GM21528 (cell line): ENCODE data around the gene RPS15.
"Not testable (repeated sequence)": the region's sequence is repeated elsewhere in the genome, so short reads cannot be mapped to it uniquely, and the experiment has no call there.

Source experiments
- ATAC-seq: cut with Tn5 transposase; IDR thresholded peaks from one replicate; pipeline ENCODE4 v1.9.1; 2021; ENCODE audit warnings: mild to moderate bottlenecking, moderate library complexity; ENCODE audit not compliant: unreplicated experiment, low FRiP score

Gene RPS15

DNA sequence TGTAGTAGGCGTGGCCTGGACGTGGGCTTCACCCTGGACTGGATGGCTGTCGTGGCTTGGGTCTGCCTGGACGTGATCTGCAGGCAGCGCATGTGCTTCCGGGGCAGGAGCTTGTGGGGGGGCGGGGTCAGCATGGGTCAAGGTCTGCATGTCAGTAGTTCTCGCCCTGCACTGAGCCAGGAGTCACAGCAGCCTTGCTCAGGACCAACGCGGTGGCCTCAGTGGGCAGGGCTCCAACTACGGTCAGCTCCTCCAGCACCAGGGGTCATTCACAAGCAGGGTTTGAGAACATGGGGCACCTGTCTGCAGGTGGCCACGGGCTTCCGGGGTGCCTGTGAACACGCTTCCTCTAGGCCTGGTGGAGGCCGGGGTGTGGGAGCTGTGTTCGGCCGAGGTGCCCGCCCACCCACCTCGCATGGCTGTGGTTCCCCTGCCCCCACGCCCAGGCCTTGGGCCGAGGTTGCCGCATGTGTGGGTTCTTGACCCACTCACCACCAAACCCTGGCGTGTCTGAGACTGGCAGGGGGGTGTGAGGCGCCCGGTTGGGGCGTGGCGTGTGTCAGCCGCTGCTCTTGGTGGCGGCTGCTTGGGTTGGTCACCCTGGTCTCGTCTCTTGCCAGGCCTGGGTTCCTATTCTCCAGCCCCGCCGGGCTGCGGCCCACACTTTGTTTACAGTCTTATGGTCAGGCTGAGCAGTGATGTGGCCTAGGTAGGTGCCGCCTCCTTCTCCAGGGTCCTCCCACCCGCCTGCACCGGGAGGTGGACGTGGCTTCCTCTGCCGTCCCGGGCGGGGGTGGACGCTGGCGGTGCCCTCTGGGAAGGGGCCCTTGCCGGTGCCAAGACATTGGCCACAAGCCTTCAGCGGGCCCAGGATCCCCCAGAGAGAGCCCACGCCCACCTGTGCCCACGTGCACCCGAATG is 4.8 kb upstream of the RPS15 start:
- ATAC-seq, result no peak

DNA sequence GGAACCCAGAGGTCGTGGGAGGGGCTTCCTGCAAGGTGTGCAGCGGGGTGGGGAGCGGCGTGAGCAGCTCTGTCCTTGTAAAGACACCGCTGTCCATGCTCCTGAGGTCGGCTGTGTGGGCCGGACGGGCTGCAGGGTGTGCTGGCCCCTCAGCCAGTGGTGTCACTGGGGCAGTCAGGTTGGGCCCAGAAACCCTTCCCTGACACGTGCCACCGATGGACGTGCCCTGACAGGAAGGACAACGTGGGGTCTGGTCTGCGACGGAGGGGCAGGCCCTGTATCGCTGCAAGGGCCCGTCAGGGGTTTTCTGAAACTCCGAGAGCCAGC is 4.2 kb upstream of the RPS15 start:
- ATAC-seq, result no peak

DNA sequence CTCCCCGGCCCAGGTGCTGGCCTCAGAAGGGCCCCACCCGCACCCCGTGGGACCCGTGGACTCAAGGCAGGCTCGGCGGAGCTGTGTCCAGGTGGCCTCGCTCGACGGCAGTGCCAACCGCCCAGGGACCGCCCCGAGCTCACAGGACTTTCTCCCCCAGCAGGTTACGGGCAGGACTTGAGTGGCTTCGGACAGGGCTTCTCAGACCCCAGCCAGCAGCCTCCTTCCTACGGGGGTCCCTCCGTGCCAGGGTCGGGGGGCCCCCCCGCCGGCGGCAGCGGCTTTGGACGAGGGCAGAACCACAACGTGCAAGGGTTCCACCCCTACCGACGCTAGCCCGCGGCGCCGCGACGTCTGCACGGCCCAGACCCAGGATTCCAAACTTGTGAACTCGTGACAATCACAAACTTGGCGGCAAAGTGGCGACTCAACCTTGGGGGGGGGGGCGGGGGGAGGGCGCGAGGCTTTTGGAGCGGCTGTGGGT is 3.6 kb upstream of the RPS15 start:
- no peak for ATAC-seq

- ATAC-seq, result no peak
These were observed 2.7 kb upstream of the RPS15 start for GRCh38 chr19:1435378-1435989.

DNA sequence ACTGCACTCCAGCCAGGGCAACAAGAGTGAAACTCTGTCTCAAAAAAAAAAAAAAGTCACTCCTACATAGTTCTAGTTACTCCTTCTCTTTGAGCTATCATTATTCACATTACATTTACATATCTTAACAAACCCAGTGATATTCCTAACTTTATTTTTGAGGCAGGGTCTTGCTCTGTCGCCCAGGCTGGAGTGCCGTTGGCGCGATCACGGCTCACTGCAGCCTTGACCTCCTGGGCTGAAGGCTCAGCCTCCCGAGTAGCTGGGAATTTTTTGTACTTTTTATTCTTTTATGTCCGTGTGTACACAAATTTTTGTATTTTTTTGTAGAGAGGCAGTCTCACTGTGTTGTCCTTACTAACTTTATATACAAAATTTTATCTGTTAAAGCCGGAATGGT is 587 bp upstream of the RPS15 start:
- no peak for ATAC-seq

DNA sequence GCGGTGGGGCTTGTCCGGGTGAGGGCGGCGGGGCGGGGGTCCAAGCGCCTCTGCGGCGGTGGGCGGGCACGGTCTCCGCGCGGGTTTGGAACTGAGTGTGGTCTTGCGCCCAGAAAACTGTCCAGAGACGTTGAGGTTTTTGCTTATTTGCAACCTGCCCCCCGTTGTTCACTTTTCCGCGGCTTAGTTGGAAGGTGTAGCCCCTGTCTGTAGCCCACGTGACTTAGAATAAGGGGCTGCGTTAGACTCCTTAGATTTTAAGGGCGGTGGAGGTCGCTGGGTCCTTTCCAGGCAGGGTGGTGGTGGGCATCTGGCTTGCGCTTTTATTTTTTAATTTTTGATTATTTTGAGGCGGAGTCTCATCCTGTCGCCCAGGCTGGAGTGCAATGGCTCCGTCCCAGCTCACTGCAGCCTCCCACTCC is 748 bp downstream of the RPS15 start:
- ATAC-seq, result no peak

DNA sequence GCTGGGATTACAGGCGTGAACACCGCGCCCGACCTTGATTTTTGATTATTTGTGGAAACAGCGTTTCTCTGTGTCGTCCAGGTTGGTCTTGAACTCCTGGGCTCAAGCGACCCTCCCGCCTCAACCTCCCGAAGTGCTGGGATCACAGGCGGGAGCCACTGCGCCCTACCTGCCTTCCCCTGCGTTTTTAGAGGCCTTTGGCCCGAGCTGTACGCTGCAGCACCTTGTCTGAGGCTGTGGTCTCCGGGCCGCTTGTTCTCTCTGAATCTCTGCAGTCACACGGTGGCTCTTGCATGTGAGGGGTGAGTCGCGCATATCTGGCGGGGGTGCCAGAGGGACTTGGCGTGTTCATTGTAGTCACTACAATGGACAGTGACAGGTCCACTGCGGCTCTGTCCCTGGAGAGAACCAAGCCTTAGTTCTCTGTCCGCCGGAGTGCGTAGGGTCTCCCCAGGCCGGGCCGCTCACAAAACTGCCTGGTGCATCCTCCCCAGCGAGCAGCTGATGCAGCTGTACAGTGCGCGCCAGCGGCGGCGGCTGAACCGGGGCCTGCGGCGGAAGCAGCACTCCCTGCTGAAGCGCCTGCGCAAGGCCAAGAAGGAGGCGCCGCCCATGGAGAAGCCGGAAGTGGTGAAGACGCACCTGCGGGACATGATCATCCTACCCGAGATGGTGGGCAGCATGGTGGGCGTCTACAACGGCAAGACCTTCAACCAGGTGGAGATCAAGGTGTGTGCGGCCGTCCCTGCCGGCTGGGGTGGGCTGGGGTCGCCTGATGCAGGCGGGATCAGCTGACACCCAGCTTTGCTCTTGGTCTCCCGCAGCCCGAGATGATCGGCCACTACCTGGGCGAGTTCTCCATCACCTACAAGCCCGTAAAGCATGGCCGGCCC is 1.6 kb downstream of the RPS15 start:
- ATAC-seq, result not testable (repeated sequence)

DNA sequence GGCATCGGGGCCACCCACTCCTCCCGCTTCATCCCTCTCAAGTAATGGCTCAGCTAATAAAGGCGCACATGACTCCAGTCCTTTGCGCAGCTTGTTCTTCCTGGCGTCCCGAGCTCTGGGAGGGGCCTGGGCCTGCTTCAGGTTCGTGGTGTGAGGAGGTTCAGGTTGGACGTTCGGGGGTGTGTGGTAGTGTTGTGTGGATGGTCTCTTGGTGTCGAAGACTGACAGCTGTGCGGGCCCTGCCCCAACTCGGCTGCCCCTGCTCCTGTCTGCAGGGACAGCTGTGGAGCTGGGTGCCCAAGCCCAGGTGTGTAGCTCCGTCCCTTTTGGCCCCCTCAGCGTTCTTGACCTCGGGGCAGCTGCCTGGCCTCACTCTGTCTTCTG is 2.2 kb downstream of the RPS15 start:
- no peak for ATAC-seq

DNA sequence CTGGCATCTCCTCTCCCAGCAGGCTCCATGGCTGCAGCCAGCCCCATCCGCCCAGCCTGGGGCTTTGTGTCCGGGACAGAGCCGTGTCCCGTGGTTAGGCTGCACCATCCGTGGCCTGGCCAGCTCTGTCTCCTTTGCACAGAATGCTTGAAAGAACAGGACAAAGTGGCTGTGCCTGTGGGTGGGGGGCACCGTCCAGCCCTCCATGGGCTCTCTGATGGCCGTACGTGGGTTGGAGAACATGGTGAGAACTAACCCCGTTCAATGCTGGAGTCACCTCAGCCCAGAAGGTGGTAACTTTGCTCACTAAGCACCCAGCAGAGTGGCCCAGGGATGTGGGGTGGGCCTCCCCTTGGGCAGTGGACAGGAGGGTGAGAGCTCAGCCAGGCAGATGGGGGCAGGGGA is 2.8 kb downstream of the RPS15 start:
- ATAC-seq, result no peak

GRCh38 chr19:1441677-1442438 is 3.7 kb downstream of the RPS15 start:
- no peak for ATAC-seq

- ATAC-seq, result peak; percentile 48
These were observed 7.2 kb downstream of the RPS15 start for GRCh38 chr19:1445185-1445931.

DNA sequence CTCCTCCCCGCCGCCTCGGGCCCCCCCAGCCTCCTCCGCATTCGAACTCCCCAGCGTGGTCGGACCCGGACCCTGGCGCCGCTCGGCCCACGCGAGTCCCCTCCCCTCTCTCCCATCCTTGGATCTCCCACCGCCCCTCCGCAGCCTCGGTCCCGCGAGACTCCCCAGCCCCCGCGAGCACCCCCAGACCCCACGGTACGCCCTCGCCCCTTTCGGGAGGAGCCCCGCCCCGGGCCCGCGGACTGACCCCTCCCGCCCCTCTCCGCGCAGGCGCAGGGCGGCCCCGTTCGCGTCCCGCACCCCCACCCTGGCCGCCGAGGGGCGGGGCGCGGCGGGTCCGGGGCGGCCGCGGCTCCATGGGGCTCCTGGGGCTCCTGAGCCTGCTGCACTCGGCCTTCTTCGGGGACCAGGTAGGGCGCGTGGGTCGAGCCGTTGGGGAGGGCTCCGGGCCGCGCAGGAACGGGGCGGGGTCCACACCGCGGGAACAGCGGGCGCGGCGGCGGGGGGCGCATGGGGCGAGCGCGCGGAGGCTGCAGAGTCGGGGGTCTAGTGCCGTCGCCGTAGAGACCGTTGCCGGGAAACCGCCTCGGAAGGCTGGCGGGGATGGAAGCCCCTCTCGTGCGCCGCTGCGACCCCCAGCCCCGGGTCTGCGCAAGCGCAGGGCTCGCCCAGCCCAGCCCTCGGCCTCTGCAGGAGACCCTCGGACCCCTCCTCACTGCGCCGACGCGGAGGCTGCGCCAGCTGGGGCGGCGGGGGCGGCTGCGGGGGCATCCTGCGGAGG is 7.9 kb downstream of the RPS15 start:
- no peak for ATAC-seq

DNA sequence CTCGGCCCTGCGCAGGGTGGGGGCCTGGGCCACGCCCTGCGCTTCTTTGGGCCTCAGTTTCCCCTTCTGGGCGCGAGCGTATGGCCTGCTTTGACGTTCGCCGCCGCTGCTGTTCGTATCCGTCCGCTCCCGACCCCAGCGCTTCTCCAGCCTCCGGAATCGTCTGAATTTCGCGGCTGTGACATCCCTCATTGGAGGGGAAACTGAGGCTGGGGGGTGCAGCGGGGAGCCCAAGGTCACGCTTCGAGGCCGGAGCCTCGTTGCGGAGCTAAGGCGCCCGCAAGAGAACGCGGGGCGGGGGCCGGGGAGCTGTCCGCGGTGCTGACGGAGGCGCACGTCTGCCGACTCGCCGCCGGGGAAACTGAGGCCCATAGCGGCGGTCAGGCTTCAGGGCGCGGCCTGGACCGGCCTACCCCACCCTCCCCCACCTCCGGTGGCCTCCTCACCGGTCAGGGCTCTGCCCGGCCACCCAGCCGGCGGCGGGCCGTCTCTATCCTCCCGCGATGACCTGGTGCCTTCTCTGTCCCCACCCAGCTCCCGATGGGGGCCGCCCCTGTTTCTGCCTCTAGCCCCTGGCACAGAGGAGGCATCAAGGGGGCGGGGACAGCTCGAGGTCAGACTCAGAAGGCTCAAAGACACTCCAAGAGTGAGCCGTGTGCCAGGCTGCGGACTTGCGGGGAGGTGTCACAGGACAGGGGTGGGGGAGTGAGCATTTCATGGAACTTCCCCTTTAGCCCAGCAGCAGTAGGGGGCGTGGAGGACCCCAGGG is 8.7 kb downstream of the RPS15 start:
- no peak for ATAC-seq

DNA sequence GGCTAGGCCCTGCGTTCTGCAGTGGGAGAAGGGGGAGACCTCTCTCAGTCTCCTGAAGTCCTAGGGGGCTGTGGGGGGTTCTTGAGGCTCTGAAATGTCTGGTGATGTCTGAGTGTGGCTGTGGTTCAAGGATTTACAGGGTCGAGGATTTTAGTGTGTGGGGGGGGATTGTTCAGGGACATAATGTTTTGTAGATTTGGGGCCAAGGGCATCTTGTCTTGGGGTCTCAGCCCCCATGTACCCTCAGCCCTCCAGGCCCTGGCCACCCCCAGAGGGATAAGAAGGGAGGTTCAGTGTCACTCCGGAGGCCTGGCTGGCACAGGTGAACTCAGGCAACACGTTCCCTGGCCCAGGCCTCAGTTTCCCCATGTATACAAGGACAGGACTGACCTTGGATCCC is 9.3 kb downstream of the RPS15 start:
- no peak for ATAC-seq

GRCh38 chr19:1447944-1448343 is 9.7 kb downstream of the RPS15 start:
- ATAC-seq, result no peak

- no peak for ATAC-seq
These were observed 11.6 kb downstream of the RPS15 start, which contains the start of gene APC2 for GRCh38 chr19:1449467-1450442. Gene APC2 (plus strand): TSS chr19:1450121. CDS start chr19:1453002, 2,881 bp downstream.
